ENCODE data around the gene PCDHGC4.

DNA sequence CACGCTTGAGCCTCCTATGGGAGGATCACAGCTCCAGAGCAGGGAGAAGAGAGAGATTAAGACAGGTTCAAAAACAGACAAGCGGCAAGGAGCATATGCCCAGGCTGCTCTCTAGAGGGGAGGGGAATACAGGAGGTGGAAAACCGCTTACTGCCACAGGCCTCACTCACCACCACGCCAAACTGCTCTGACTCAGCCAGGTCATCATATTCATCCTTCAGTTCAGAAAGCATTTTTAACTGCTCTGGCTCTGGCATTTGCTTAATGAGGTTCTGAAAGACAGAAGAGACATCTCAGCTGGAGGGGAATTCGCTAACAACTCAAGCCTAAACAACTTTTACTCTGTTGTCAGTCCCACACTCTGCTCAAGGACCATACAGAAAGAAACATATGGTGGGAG, 44.2 kb downstream of the PCDHGC4 start:
- TF ChIP-seq, protein P1, sequence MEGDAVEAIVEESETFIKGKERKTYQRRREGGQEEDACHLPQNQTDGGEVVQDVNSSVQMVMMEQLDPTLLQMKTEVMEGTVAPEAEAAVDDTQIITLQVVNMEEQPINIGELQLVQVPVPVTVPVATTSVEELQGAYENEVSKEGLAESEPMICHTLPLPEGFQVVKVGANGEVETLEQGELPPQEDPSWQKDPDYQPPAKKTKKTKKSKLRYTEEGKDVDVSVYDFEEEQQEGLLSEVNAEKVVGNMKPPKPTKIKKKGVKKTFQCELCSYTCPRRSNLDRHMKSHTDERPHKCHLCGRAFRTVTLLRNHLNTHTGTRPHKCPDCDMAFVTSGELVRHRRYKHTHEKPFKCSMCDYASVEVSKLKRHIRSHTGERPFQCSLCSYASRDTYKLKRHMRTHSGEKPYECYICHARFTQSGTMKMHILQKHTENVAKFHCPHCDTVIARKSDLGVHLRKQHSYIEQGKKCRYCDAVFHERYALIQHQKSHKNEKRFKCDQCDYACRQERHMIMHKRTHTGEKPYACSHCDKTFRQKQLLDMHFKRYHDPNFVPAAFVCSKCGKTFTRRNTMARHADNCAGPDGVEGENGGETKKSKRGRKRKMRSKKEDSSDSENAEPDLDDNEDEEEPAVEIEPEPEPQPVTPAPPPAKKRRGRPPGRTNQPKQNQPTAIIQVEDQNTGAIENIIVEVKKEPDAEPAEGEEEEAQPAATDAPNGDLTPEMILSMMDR (IDR thresholded peaks at IDR 0.05) = no peak
- TF ChIP-seq POLR2A (IDR thresholded peaks at IDR 0.05) = no peak
- no peak for TF ChIP-seq EP300 (IDR thresholded peaks at IDR 0.05; ENCODE audit: low read depth)

Data from transverse colon (tissue), 3 donors.